SU-DHL-6 (cell line): Measurements from ENCODE around the gene TAS2R20.
"Not testable (repeated sequence)": the region's sequence is repeated elsewhere in the genome, so short reads cannot be mapped to it uniquely, and the experiment has no call there.

ENCODE experiments used
- H2AFZ ChIP-seq: fragments of 200-600 bp; sonication (generic); 2 replicates; pipeline ENCODE4 v1.6.1; 2014; ENCODE audit warnings: low read depth, mild to moderate bottlenecking, moderate library complexity, mixed read lengths, antibody characterized with exemption, low read length; ENCODE audit not compliant: severe bottlenecking
- H3F3A ChIP-seq: fragments of 200-600 bp; shearing (Covaris generic); 2 replicates; pipeline ENCODE4 v1.6.0; 2016; ENCODE audit warnings: antibody characterized with exemption, mild to moderate bottlenecking; ENCODE audit not compliant: insufficient read depth
- H3K27ac ChIP-seq: fragments of 200-600 bp; sonication (generic); 2 replicates; pipeline ENCODE4 v1.5.1; 2016; ENCODE audit warnings: low read depth, mild to moderate bottlenecking, low read length, moderate library complexity, mixed read lengths
- H3K27me3 ChIP-seq: fragments of 200-600 bp; sonication (generic), shearing (Covaris generic); 2 replicates; pipeline ENCODE4 v1.6.0; 2014; ENCODE audit warnings: mild to moderate bottlenecking, low read length
- H3K36me3 ChIP-seq: fragments of 200-600 bp; sonication (generic); 2 replicates; pipeline ENCODE4 v1.6.1; 2014; ENCODE audit warnings: mild to moderate bottlenecking, low read length, mixed read lengths
- H3K4me2 ChIP-seq: fragments of 300-600, 200-600 bp; shearing (Covaris generic), sonication (generic); 2 replicates; pipeline ENCODE4 v1.6.0; 2014; ENCODE audit warnings: low read length, low read depth, mild to moderate bottlenecking; ENCODE audit not compliant: poor library complexity, severe bottlenecking
- H3K4me3 ChIP-seq: fragments of 200-600 bp; sonication (generic); 2 replicates; pipeline ENCODE4 v1.5.1; 2014; ENCODE audit warnings: antibody characterized with exemption, low read length, mild to moderate bottlenecking, mixed read lengths; ENCODE audit not compliant: insufficient read depth, poor library complexity, severe bottlenecking
- H3K79me2 ChIP-seq: fragments of 200-600 bp; sonication (generic); 2 replicates; pipeline ENCODE4 v1.6.1; 2014; ENCODE audit warnings: mild to moderate bottlenecking, low read length, moderate library complexity; ENCODE audit not compliant: insufficient read depth
- H3K9ac ChIP-seq: fragments of 200-600 bp; sonication (generic); 2 replicates; pipeline ENCODE4 v1.7.0; 2014; ENCODE audit warnings: mild to moderate bottlenecking, low read length
- H3K9me2 ChIP-seq: fragments of 200-600 bp; sonication (generic); replicated peaks from 2 replicates; pipeline ENCODE4 v1.6.1; 2014; ENCODE audit warnings: low read length; ENCODE audit not compliant: insufficient read depth
- H3K9me3 ChIP-seq: fragments of 200-600 bp; sonication (generic); 2 replicates; pipeline ENCODE4 v1.6.1; 2014; ENCODE audit warnings: low read length, mixed read lengths; ENCODE audit not compliant: insufficient read depth
- H4K20me1 ChIP-seq: fragments of 200-600 bp; sonication (generic); 2 replicates; pipeline ENCODE4 v1.6.1; 2014; ENCODE audit warnings: low read depth, mild to moderate bottlenecking, antibody characterized with exemption, low read length, moderate library complexity, mixed read lengths
- EZH2phosphoT487 ChIP-seq: fragments of 200-600 bp; sonication (generic), shearing (Covaris generic); conservative IDR thresholded peaks from 2 replicates; pipeline ENCODE4 v1.6.1; 2018; ENCODE audit warnings: mild to moderate bottlenecking, antibody characterized with exemption, low read length, moderate library complexity, mixed read lengths
- TF ChIP-seq, protein P1 (sequence below): fragments of 200-600 bp; sonication (generic); IDR thresholded peaks from one replicate; pipeline ENCODE4 v1.5.1; 2017; ENCODE audit warnings: antibody characterized with exemption, mild to moderate bottlenecking, low read length, moderate library complexity; ENCODE audit not compliant: insufficient read depth, poor library complexity, severe bottlenecking

TAS2R20 gene, protein sequence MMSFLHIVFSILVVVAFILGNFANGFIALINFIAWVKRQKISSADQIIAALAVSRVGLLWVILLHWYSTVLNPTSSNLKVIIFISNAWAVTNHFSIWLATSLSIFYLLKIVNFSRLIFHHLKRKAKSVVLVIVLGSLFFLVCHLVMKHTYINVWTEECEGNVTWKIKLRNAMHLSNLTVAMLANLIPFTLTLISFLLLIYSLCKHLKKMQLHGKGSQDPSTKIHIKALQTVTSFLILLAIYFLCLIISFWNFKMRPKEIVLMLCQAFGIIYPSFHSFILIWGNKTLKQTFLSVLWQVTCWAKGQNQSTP

DNA sequence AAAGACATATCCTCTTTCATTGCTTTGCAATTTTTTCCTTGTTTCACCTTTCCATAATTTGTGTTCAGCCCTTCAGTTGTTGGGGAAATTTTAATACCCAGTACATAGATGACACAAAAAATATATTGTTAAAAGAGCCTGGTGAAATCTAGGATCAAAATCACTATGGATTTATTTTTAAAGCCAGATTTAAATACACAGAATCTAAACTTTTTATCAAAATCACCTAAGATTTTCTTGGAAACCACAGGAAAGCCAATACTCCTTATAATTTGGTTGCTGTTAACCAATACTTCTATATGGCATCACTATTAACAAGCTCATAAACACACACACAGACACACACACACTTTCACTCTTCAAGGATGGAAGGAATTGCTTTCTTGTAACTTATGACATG is at the start of gene TAS2R20:
Gene TAS2R20, minus strand, starts transcription at position 101 of the 400 bp plus-strand sequence. CDS start 429 bp downstream, outside the sequence.
- no peak within 1 kb of the TSS for H2AFZ ChIP-seq
- H3K9me3 ChIP-seq: no peaks in the 10 kb centered on the region
- no peak within 1 kb of the TSS for H3K4me3 ChIP-seq
- no peaks in the 10 kb centered on the region for H3K36me3 ChIP-seq
- no peak within 1 kb of the TSS for H3K27ac ChIP-seq
- H4K20me1 ChIP-seq: no peaks in the 10 kb centered on the region
- H3K9me2 ChIP-seq: no peaks in the 10 kb centered on the region
- H3K9ac ChIP-seq: no peak within 1 kb of the TSS
- H3F3A ChIP-seq: no peaks in the 10 kb centered on the region
- H3K79me2 ChIP-seq: no peaks in the 10 kb centered on the region
- no peak within 1 kb of the TSS for H3K4me2 ChIP-seq
- no peak for TF ChIP-seq EZH2phosphoT487
- no peaks in the 10 kb centered on the region for H3K27me3 ChIP-seq

DNA sequence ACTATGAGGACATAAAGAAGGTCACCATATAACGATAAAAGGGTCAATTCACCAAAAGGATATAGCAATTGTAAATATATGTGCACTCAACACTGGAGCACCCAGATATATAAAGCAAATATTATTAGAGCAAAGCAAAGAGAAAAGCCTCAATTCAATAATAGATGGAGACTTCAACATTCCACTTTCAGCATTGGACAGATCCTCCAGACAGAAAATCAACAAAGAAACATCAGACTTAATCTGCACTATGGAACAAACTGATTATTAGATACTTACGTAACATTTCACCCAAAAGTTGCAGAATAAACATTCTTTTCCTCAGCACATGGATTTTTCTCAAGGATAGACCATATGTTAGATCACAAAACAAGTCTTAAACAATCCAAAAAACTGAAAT is 43.3 kb upstream of the TAS2R20 start:
- H3K27ac ChIP-seq, H3F3A ChIP-seq, H3K36me3 ChIP-seq, H3K9me3 ChIP-seq, H3K4me2 ChIP-seq, H3K79me2 ChIP-seq, H3K9ac ChIP-seq, H2AFZ ChIP-seq, H3K27me3 ChIP-seq, H4K20me1 ChIP-seq, H3K9me2 ChIP-seq, H3K4me3 ChIP-seq: not testable (repeated sequence)

DNA sequence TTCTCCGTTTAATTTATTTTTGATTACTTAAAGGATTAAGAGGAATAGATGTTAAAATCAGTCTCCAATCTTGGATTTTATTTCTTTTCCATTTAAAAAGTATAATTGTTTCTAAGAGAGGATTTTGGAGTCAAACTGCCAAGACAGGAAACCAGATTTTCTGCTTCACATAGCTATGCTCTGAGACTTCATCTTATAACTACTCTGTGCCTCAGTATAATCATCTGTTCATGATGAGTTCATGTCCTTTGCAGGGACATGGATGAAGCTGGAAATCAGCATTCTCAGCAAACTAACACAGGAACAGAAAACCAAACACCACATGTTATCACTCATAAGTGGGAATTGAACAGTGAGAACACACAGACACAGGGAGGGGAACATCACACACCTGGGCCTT is 42.1 kb upstream of the TAS2R20 start:
- Histone ChIP-seq H3K27me3 (no peaks in the 10 kb centered on the region), H3K9me2 (no peaks in the 10 kb centered on the region), H3F3A (no peaks in the 10 kb centered on the region), H2AFZ (no peak overlapping the region), H3K9me3 (no peaks in the 10 kb centered on the region), H3K36me3 (no peaks in the 10 kb centered on the region), H3K27ac (no peak overlapping the region), H4K20me1 (no peaks in the 10 kb centered on the region), H3K79me2 (no peaks in the 10 kb centered on the region), H3K4me3 (no peak overlapping the region), H3K9ac (no peak overlapping the region), H3K4me2 (no peak overlapping the region)
- no peak for TF ChIP-seq EZH2phosphoT487
- TF ChIP-seq, protein P1, sequence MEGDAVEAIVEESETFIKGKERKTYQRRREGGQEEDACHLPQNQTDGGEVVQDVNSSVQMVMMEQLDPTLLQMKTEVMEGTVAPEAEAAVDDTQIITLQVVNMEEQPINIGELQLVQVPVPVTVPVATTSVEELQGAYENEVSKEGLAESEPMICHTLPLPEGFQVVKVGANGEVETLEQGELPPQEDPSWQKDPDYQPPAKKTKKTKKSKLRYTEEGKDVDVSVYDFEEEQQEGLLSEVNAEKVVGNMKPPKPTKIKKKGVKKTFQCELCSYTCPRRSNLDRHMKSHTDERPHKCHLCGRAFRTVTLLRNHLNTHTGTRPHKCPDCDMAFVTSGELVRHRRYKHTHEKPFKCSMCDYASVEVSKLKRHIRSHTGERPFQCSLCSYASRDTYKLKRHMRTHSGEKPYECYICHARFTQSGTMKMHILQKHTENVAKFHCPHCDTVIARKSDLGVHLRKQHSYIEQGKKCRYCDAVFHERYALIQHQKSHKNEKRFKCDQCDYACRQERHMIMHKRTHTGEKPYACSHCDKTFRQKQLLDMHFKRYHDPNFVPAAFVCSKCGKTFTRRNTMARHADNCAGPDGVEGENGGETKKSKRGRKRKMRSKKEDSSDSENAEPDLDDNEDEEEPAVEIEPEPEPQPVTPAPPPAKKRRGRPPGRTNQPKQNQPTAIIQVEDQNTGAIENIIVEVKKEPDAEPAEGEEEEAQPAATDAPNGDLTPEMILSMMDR: no peak

DNA sequence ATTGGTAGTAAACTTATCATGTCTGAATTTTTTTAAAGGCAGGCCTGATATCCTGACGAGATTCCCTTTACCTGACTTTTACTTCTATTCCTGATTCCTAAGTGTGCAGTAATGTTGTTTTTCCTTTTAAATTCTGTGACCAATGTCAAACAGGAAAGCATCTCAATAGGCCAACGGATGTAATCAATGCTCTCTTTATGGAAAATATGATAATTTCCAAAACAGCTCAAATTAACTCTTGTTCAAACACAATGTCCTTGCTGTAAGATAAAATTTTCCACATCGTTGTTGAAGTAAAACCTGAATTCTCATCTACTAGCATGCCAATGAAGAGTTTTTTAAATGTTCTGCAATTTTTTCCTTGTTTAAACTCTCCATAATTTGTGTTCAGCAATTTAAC is 41.1 kb upstream of the TAS2R20 start:
- Histone ChIP-seq H4K20me1 (no peaks in the 10 kb centered on the region), H3K27ac (no peak overlapping the region), H3F3A (no peaks in the 10 kb centered on the region), H3K9me2 (no peaks in the 10 kb centered on the region), H3K79me2 (no peaks in the 10 kb centered on the region), H2AFZ (no peak overlapping the region), H3K4me3 (no peak overlapping the region), H3K4me2 (no peak overlapping the region), H3K27me3 (no peaks in the 10 kb centered on the region), H3K9ac (no peak overlapping the region), H3K9me3 (no peaks in the 10 kb centered on the region), H3K36me3 (no peaks in the 10 kb centered on the region)
- TF ChIP-seq, protein P1: no peak
- TF ChIP-seq EZH2phosphoT487: no peak

DNA sequence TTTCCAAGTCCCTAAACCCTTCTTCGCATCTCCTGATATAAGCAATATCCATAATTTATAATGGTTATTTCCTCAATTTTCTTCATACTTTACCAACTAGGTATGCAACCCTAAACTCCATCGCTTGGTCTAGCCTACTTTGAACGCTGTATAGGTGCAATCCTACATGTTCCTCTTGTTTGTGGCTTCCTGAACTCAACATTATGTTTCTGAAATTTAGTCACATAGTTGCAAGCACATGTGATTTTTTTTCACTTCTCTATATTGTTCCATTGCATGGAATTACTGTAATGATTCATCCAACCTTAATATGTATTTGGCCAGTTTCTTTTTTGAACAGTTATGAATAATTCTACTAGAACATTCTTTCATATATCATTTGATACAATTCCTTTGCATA is 35.9 kb upstream of the TAS2R20 start:
- not testable (repeated sequence) for H3K79me2 ChIP-seq, H3F3A ChIP-seq, H3K4me3 ChIP-seq, H4K20me1 ChIP-seq, H3K9me2 ChIP-seq, H2AFZ ChIP-seq, H3K4me2 ChIP-seq, H3K36me3 ChIP-seq, H3K27me3 ChIP-seq, H3K27ac ChIP-seq, H3K9ac ChIP-seq, H3K9me3 ChIP-seq
